Putamen (tissue), 1 donor: ENCODE results near the gene USP14.
"Not testable (repeated sequence)": the region's sequence is repeated elsewhere in the genome, so short reads cannot be mapped to it uniquely, and the experiment has no call there.

ENCODE experiments used
- DNase-seq: peaks from one replicate; pipeline ENCODE4 v3.0.0-alpha.2; 2016; ENCODE audit warnings: low spot score

USP14 gene

GRCh38 chr18:158128-159036 lies at the start of gene USP14:
Gene USP14, plus strand, starts transcription at chr18:158557. Its CDS starts 142 bp downstream, at chr18:158699.
- peak; percentile 96 for DNase-seq

GRCh38 chr18:108665-109063 lies 49.7 kb upstream of the USP14 start:
- not testable (repeated sequence) for DNase-seq

- DNase-seq: not testable (repeated sequence)
Observed at GRCh38 chr18:109130-109921, 49.0 kb upstream of the USP14 start.

- DNase-seq: not testable (repeated sequence)
Observed at GRCh38 chr18:109922-110261, 48.5 kb upstream of the USP14 start.

GRCh38 chr18:110351-111201 lies 47.8 kb upstream of the USP14 start:
- DNase-seq: not testable (repeated sequence)

- DNase-seq: peak; percentile 61
Observed at GRCh38 chr18:111306-112014, 46.9 kb upstream of the USP14 start.

GRCh38 chr18:112015-112733 lies 46.2 kb upstream of the USP14 start:
- not testable (repeated sequence) for DNase-seq

- not testable (repeated sequence) for DNase-seq
Observed at GRCh38 chr18:120539-121260, 37.7 kb upstream of the USP14 start.

GRCh38 chr18:135045-135444 lies 23.3 kb upstream of the USP14 start:
- no peak for DNase-seq

- no peak for DNase-seq
Observed at GRCh38 chr18:136433-136832, 21.9 kb upstream of the USP14 start.

- DNase-seq: no peak
Observed at GRCh38 chr18:137327-137726, 21.0 kb upstream of the USP14 start.

GRCh38 chr18:140670-141266 lies 17.6 kb upstream of the USP14 start:
- DNase-seq: no peak

- not testable (repeated sequence) for DNase-seq
Observed at GRCh38 chr18:142624-143296, 15.6 kb upstream of the USP14 start.

GRCh38 chr18:148841-149240 lies 9.5 kb upstream of the USP14 start:
- DNase-seq: no peak

GRCh38 chr18:154151-154550 lies 4.2 kb upstream of the USP14 start:
- no peak for DNase-seq

GRCh38 chr18:155688-156087 lies 2.7 kb upstream of the USP14 start:
- no peak for DNase-seq

GRCh38 chr18:156514-157230 lies 1.7 kb upstream of the USP14 start:
- DNase-seq: no peak

GRCh38 chr18:159037-159652 lies 788 bp downstream of the USP14 start:
- no peak for DNase-seq
